ENCODE measurements around the gene RTKN.
A peak's percentile ranks its signal among the peaks of the same experiment; 100 is the strongest.
"Not testable (repeated sequence)": the region's sequence is repeated elsewhere in the genome, so short reads cannot be mapped to it uniquely, and the experiment has no call there.

The RTKN gene, protein sequence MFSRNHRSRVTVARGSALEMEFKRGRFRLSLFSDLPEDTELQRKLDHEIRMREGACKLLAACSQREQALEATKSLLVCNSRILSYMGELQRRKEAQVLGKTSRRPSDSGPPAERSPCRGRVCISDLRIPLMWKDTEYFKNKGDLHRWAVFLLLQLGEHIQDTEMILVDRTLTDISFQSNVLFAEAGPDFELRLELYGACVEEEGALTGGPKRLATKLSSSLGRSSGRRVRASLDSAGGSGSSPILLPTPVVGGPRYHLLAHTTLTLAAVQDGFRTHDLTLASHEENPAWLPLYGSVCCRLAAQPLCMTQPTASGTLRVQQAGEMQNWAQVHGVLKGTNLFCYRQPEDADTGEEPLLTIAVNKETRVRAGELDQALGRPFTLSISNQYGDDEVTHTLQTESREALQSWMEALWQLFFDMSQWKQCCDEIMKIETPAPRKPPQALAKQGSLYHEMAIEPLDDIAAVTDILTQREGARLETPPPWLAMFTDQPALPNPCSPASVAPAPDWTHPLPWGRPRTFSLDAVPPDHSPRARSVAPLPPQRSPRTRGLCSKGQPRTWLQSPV

DNA sequence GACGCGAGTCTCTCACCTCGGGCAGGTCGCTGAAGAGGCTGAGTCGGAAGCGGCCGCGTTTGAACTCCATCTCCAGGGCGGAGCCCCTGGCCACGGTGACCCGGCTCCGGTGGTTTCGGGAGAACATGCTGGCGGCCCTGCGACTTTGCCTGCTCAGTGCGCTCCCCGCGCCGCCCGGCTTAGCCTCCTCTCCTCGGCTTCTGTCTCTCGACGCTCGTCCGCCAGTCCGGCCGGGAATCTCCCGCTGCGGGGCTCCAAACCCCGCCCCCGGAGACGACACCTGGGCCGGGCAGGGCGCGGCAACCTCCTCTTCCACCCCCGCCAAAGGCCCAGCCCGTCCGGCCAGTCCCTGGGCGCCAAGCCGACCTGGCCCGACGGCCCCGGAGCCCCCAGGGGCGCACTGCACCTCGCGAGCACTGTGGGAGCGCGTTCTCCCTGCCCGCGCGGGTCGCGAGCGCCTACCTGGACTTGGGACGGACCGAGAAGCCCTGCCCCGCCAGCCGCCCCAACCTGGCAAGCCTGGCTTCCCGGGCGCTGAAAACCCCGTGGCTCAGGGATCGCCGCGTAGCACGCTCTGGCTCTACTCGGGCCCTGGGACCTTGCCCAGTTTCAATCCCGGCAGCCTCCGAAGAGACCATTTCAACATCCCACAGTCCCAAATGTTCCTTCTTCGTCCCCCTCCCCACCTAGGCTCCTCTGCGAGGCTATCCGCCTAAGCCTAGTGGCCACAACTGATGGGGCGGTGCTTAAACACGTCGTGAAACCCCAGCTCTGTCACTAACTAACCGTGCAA lies at the start of gene RTKN:
RTKN (minus strand) TSS at position 248 of the 793 bp plus-strand sequence; CDS start at position 127, 121 bp downstream.
- no peak for DNase-seq

DNA sequence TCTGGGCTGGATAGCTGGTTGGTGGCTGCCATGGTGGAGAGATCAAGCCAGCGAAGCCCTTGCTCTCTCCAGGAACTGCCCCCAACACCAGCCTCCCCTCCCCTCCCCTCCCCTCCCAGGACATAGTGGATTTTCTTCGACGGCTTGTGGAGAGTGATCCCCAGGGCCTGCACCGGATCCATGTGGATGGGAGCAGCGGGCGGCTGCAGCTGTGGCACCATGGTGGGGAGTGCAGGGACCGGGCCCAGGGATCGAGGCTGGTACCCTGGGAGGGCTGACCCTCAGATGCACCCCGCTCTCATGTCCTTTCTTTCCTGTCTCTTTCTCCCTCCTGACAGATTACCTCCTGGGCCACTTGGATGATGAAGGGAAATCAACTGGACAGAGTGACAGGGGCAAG lies 48.2 kb upstream of the RTKN start:
- no peak for DNase-seq

DNA sequence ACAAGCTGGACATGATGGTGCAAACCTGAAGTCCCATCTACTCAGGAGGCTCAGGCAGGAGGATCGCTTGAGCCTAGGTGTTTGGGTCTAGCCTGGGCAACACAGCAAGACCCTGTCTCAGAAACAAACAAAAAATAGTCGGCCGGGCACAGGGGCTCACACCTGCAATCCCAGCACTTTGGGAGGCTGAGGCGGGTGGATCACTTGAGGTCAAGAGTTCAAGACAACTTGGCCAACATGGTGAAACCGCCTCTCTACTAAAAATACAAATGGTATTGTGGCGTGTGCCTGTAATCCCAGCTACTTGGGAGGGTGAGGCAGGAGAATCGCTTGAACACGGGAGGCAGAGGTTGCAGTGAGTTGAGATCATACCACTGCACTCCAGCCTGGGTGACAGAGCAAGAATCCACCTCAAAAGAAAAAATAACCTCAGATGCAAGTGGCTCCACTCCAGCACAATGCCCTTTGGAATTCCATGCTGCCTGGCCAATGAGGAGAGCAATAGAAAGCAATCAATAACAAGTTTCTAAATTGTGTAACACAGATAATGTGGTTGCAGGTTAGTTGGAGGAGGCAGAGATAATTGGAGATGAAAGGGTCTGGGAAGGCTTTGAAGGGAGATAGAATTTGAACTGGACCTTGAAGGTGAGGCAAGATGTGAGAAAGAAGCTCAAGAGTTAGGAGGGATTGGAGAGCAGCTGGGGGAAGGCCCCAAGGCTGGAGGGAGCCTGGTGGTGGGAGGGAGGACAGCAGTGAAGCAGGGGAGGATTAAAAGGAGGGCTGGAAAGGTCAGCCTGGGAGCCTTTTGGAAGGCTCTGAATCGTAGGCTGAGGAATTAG lies 47.1 kb upstream of the RTKN start:
- no peak for DNase-seq

DNA sequence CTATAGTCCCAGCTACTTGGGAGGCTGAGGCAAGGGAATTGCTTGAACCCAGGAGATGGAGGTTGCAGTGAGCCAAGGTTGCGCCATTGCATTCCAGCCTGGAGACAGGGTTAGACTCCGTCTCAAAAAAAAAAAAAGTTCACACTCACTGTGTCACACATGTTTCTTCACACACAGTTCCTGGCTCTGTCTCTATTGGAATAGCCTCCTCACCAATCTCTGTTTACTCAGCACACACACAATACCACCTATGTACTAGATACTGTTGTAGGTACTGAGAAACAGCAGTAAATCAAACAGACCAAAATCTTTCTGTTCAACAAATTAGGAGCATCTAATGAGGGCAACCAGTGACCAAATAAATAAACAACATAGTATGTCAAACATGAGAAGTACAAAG lies 44.4 kb upstream of the RTKN start:
- DNase-seq: no peak

DNA sequence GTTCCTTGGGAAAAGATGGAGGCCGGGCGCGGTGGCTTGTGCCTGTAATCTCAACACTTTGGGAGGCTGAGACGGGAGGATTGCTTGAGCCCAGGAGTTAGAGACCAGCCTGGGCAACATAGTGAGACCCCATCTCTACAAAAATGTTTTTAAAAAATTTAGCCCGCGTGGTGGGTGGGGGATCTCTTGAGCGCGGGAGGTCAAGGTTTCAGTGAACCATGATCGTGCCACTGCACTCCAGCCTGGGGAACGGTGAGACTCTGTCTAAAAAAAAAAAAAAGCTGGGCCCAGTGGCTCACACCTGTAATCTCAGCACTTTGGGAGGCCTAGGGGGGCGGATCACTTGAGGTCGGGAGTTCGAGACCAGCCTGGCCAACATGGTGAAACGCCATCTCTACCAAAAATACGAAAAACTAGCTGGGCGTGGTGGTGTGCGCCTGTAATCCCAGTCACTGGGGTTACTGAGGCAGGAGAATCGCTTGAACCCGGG lies 42.0 kb upstream of the RTKN start:
- not testable (repeated sequence) for DNase-seq

DNA sequence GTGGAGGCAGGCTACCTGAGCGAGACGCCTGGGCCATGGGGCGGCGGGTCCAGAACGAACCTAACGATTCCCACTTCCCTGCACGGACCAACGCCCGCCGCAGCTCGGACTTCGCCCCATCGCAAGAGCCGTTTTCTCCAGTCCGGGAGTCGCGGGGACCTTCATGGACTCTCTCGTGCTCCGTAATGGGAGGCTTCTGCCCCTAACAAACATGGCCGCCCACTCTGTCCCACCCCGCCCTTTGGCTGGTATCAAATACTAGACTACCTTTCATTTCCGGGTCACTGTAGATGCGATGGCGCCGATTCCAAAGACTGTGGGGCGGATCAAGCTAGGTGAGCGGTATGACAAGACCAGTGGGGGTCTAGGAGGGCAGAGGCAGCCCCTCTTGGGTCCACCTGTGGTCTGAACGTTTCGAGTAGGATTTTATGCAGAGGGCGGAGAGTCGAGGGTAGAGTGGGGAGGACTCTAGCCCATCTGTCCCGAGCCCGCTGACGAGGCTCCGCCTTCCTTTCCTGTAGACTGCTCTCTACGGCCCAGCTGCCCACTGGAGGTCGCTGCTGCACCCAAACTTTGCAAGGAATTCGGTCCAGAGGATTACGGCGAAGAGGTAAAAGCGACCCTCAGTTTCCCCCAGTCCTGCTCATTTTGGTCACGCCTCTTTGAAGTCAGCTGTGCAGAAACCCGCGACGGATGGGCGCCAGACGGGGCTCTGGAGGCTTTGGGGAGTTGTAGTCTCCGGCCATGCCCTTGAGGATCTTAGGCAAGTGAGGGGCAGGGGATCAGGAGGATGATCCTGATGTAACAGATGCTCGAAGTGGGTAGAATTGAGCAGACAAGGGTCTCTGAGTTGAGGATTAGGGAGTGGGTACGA lies 41.3 kb upstream of the RTKN start, which contains the start of the genes CCDC142 and TTC31:
CCDC142 (minus strand) TSS at position 198 of the 874 bp plus-strand sequence; CDS start at position 37, 161 bp downstream.
TTC31 (plus strand) TSS at position 281 of the 874 bp plus-strand sequence; CDS start at position 296, 15 bp downstream.
- peak; percentile 96 for DNase-seq

DNA sequence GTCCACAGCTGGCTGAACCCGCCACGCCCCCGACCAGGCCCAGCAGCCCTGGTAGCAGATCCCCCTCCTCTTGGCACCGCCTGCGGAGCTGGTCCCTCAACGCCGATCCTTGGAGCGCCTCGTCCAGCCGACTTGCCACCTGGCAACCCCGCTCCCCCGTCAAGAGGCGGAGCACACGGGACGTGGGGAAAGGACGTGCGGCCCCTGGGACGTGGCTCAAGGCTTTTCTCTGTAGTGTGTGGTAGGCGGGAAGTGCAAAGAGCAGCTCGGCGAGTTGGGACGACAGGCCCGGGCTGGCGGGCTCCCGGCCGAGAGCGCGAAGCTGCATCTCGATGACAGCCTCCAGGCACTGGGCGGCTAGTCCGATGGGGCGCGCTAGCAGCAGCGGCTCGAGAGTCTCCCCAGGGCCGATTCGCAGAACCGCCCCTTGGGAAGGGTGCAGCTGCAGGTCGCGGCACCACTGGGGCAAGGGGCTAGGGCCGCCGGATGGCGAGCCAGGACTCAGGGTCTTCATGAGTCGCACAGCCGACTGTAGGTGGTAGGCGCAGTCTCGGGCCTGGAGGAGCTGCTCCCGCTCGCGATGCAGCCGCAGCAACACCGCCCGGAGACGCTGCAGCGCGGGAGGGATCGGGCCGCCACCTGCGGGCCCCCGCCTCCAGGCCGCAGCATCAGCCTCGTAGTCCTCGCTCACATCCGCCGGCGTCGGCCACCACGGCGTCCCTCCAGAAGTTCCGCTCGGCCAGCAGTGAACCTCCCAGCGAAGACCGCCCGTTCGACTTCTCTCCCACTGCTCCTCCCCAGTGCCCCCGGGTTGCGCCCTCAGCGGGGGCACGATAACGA lies 40.4 kb upstream of the RTKN start:
- peak; percentile 44 for DNase-seq

DNA sequence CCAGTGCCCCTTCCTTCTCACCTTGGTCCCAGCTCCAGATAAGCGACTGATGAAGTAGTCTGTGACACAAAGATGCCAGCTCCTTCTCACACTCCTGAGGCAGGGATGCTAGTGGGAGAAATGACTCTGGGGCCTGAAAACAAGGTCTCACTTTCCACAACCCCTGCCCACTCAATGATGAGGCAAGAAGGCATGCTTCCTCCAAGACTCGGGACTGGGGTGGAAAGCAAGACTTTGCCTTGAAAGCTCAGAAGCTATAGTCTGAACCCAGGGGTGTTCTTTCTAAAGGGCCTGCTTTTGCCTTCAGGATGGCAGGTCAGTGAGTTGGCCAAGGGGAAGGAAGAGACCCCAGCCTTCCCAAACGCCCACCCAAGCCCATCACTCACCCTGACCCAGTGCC lies 39.7 kb upstream of the RTKN start:
- peak; percentile 82 for DNase-seq

DNA sequence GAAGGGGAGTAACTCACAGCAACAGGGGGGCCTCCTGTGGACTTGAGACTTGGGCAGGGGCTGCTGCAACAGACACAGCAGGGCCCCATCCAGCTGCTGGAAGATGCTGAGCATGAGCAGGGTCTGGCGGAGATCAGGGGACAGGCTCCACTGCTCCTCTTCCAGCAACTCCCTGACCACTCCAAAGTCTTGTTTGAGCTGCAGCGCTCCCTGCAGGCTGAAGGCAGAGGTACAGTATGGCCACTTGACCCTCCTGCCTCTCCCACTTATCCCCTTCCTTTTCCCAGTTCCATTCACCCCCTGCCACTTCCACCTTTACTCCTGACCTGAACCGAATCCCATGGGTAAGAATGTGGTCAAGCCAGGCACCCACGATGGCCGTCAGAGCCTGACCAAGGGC lies 33.2 kb upstream of the RTKN start:
- DNase-seq: no peak

DNA sequence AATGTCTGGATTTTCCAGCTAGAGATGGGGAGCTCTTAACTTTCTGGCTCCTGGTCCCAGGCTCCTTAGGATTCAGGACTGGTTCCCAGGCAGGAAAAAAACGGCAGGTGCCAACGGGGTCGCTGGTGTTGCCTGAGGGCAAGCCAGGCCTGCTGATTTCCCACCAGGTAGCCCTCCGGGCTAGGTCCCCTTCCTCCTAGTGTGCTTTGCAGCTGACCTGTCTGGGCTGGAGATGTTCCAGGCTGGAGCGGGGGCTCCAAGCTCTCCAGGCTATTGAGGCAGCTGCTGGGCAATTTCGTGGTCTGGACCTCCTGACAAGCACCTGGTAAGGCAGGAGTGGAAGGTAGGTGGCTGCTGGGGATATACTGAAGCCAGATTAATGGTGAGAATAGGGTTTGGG lies 32.7 kb upstream of the RTKN start:
- DNase-seq: no peak

DNA sequence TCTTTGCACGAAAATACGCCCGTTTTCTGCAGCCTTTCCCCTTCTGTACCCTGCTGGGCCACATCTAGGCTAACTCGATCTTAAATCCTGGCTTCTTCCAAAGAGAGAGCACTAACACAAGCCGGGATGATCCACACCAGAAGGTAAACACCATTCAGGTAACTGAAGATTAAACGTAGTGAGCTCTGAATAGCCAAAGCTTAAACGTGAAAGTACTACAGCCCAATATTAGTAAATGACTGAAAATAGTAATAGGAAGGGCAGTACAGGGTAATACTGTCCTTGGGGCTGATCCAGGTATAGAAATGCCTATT lies 31.2 kb upstream of the RTKN start:
- DNase-seq: no peak

DNA sequence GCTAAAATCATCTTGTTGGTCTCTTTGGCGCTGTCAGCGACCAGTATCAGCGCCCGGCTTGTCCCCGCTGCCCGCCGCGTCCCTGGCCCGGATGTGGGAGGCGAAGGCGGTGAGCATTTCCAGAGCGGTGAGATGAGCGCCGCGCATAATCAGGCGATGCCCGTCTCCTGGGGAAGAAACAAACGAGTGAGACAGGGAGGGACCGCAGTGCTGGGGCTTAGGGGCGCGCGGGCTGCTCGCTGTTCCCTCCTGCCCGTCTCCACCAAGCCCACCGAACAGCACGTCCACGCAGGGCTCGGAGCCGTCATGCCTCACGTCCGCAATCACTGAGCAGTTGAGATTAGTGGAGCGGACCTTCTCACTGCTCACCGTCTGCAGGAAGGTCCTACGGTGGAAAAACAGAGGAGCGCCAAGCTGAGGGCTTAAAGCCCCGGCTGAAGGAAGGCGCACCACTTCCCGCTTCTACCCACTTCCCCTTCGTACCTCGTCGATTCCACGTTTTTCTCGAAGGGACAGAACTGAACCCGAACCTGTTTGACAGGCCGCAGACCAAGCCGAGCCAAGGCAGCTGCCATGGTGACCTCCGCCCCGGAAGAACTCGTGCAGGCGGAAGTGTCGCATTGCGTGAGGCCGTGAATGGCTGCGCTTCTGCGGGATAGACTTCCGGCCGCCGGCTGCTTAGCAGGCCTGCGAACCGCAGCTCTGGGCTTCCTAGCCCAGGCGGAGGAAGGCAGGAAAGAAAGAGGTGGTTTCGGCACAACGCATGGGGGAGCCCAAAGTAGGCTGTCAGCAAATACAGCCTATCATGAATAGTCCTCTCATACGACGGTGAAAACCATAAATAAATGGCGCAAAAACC lies 30.6 kb upstream of the RTKN start, which contains the start of gene MRPL53:
MRPL53 (minus strand) TSS at position 595 of the 859 bp plus-strand sequence; CDS start at position 575, 20 bp downstream.
- DNase-seq: peak; percentile 93

DNA sequence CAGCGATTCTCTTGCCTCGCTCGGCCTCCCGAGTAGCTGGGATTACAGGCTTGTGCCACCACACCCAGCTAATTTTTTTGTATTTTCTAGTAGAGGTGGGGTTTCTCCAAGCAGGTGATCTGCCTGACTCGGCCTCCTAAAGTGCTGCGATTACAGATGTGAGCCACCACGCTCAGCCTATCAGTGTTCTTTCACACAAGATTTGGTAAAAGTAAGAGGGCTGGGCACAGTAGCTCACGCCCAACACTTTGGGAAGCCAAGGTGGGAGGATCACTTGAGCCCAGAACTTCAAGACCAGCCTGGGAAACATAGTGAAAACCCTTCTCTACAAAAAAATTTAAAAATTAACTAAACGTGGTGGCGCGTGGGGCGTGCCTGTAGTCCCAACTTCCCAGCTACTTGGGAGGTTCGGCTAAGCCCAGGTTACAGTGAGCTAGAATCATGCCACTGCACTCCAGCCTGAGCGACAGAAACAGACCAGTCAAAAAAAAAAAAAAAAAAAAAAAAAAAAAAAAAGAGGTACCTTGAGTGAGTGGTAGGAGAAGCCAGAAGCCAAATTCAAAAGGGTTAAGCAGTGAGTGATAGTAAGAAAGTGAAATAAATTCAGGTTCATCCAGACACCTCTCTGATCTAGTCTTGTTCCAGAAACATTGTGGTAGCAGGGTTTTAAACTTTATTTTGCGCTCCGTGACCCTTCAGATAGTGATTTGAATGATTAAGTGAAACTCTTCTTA lies 29.8 kb upstream of the RTKN start:
- no peak for DNase-seq

DNA sequence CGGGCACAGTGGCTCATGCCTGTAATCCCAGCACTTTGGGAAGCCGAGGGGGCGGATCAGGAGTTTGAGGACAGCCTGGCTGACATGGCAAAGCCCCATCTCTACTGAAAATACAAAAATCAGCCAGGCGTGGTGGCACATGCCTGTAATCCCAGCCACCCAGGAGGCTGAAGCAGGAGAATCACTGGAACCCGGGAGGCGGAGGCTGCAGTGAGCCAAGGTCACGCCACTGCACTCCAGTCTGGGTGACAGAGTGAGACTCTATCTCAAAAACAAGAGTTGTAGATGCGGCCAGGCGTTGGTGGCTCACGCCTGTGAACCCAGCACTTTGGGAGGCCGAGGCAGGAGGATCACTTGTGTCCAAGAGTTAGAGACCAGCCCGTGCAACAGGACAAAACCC lies 29.0 kb upstream of the RTKN start:
- DNase-seq: not testable (repeated sequence)

DNA sequence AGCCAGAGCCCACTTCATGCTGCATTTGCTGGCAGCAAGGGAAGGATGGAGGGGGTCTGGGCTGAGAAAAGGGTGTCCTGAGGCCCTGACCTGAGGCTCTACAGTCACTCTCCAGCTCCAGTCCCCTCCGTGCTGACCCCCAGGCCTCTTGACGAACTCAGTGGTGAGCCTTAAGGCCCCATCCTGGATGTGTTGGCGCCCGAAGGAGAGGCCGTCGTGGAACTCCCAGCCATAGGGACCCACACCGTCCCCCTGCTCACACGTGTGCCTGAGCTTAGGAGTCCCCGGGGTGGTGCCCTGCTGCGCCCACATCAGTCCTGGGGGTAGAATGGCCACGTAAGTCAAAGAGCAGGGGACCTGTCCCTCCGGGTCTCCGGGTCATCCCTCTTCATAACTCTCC lies 22.7 kb upstream of the RTKN start:
- DNase-seq: no peak

DNA sequence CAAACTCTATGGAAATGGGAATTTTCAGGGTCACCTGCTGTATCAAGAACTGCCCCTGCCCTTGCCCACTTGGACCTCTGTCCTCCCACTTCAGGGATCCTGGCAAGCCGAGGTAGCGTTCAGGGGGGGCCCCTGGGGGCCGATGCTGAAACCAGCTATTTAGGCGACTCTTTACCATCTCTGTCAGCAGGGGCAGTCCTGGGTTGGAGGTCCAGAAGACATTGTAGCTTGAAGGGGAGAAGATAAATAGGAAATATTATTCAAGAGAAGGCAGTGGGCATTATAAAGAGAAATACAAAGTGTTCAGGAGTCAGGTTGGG lies 21.0 kb upstream of the RTKN start:
- no peak for DNase-seq

DNA sequence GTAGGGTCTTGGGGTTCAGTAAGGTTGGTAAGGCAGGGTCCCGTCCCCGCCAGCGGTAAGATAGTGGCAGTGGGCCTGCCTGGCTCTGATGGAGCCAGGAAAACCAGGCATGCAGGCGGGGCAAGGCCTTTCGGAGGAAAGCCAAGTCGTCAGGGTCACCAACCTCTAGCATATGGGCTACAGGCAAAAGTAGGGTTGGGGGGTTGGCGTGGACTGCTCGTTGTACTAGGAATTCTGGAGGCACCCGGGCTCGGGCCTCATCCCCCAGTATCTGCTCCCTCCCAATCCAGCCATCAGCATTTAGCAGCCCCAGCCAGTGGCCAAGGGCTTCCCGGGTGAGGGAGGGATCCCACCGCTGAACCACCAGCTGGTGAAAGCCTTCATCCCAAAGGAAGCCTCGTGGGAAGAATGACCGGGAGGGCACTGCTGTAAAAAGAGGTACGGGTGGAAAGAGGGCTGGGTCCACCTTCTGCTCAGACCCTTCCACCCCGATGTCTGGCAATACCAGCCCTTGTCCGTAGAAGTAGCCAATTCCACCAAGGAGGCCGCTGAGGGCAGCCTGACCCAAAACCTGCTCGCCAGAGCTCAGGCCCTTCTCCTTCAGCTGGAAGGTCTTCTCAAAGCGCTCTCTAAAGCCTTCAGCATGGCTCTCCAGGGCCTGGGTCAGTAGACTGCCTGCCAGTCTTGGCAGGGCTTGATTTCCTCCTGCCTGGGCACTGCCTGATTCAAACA lies 20.5 kb upstream of the RTKN start:
- DNase-seq: no peak

Data from inflammatory macrophage treated with lipopolysaccharide for 4 hours (primary cell).